Measurements from ENCODE around the gene FAM124A.

FAM124A gene

DNA sequence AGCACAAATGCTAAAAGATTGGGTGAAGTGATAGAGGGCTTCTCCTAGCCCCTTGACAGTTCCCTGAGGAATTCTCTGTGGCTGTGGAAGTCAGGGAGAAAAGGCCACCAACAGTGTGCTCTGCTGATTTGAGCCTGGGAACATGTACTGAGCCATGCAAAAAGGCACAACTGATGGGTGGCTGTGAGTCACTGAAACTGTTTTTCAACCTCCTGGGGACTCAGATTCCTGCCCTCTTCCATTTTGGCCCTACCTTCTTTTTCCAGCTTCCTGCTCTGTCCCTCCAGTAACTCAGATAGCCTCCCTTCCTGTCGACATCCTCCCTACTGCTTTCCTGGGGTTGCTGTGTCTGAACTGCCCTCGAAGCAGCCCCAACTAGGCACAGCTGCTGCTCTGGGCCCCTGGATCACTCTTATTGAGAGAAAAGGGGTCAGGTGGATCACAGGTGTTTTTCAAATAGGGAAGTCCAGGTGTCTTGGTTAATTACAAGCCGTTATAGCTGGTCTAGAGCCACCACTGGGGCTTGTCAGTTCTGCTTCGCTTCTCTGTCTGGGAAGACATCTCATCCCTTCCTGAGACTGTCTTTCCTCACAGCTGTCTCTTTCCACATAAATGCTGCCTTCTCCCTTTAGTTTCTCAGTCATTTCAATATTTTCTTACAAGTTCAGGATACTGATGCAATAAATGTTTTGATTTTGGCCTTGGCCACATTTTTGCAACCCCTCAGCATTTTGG lies 13.7 kb downstream of the FAM124A start:
- peaks cover 13% of the 10 kb centered on the region for H3K4me1 ChIP-seq (ENCODE audit: low read length)
- no peak overlapping the region for H2AFZ ChIP-seq (ENCODE audit: low read depth, low read length)
- TF ChIP-seq, protein P1, sequence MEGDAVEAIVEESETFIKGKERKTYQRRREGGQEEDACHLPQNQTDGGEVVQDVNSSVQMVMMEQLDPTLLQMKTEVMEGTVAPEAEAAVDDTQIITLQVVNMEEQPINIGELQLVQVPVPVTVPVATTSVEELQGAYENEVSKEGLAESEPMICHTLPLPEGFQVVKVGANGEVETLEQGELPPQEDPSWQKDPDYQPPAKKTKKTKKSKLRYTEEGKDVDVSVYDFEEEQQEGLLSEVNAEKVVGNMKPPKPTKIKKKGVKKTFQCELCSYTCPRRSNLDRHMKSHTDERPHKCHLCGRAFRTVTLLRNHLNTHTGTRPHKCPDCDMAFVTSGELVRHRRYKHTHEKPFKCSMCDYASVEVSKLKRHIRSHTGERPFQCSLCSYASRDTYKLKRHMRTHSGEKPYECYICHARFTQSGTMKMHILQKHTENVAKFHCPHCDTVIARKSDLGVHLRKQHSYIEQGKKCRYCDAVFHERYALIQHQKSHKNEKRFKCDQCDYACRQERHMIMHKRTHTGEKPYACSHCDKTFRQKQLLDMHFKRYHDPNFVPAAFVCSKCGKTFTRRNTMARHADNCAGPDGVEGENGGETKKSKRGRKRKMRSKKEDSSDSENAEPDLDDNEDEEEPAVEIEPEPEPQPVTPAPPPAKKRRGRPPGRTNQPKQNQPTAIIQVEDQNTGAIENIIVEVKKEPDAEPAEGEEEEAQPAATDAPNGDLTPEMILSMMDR (IDR thresholded peaks at IDR 0.05; ENCODE audit: low read depth, low read length): no peak
- TF ChIP-seq EZH2phosphoT487 (IDR thresholded peaks at IDR 0.05; ENCODE audit: low read depth): no peak
- no peaks in the 10 kb centered on the region for H4K20me1 ChIP-seq (ENCODE audit: insufficient read depth, low read length)
- H3K4me2 ChIP-seq (ENCODE audit: low read length): no peak overlapping the region
- H3K9me3 ChIP-seq (ENCODE audit: insufficient read depth, low read length): no peaks in the 10 kb centered on the region
- H3K79me2 ChIP-seq (ENCODE audit: low read length): no peaks in the 10 kb centered on the region
- no peak overlapping the region for H3K9ac ChIP-seq (ENCODE audit: low read length)
- no peak overlapping the region for H3K4me3 ChIP-seq (ENCODE audit: low read length)
- no peaks in the 10 kb centered on the region for H3K36me3 ChIP-seq (replicated peaks; ENCODE audit: low read depth, low read length)
- 0 out of 2 replicates have a peak, but pooled peaks cover 3% of the 10 kb centered on the region for H3K27me3 ChIP-seq (ENCODE audit: low read depth, low read length)
- no peak overlapping the region for H3K27ac ChIP-seq (ENCODE audit: low read length)

DNA sequence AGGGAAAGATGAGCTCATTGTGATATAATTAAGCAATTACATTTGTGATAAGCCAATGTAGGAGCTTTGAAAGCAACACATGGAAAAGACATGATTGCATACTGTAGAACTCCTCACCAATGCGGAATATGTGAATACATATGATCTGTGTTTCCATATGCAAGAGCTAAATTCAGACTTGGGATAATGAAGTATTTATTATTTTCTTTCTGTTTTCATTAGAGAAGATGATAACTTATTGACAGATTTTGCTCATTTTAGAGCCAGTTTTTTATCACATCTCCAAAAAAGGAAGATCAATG lies 14.2 kb downstream of the FAM124A start:
- Histone ChIP-seq H3K4me2 (ENCODE audit: low read length) (no peak overlapping the region), H3K27ac (ENCODE audit: low read length) (no peak overlapping the region), H3K36me3 (replicated peaks; ENCODE audit: low read depth, low read length) (no peaks in the 10 kb centered on the region), H3K27me3 (ENCODE audit: low read depth, low read length) (0 out of 2 replicates have a peak, but pooled peaks cover under 1% of the 10 kb centered on the region), H3K4me1 (ENCODE audit: low read length) (peaks cover 13% of the 10 kb centered on the region), H2AFZ (ENCODE audit: low read depth, low read length) (no peak overlapping the region), H3K4me3 (ENCODE audit: low read length) (no peak overlapping the region), H3K9me3 (ENCODE audit: insufficient read depth, low read length) (no peaks in the 10 kb centered on the region), H3K79me2 (ENCODE audit: low read length) (no peaks in the 10 kb centered on the region), H4K20me1 (ENCODE audit: insufficient read depth, low read length) (no peaks in the 10 kb centered on the region), H3K9ac (ENCODE audit: low read length) (no peak overlapping the region)
- TF ChIP-seq, protein P1 (IDR thresholded peaks at IDR 0.05; ENCODE audit: low read depth, low read length): no peak
- TF ChIP-seq EZH2phosphoT487 (IDR thresholded peaks at IDR 0.05; ENCODE audit: low read depth): no peak

DNA sequence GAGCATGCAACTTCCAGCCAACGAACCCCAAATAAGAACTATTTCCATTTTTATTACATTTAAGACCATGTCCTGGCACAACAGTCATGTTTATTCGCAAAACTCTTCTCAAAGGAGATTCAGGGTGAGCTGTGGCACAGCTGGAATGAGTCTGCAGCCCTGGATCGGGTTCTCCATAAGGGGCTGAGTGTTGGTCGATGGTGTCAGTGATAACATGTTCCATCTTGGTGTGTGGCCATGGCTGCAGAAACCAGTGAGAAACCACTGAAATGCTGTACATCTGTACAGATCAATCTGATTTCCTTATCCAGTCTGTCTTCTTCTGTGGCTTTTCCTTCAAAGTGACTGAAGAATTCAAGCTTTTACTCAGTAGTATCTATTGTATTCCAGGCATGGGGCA lies 15.2 kb downstream of the FAM124A start:
- no peaks in the 10 kb centered on the region for H3K27me3 ChIP-seq (ENCODE audit: low read depth, low read length)
- no peak overlapping the region for H3K27ac ChIP-seq (ENCODE audit: low read length)
- H3K36me3 ChIP-seq (replicated peaks; ENCODE audit: low read depth, low read length): no peaks in the 10 kb centered on the region
- no peaks in the 10 kb centered on the region for H3K9me3 ChIP-seq (ENCODE audit: insufficient read depth, low read length)
- H3K79me2 ChIP-seq (ENCODE audit: low read length): no peaks in the 10 kb centered on the region
- no peak overlapping the region for H2AFZ ChIP-seq (ENCODE audit: low read depth, low read length)
- H3K4me2 ChIP-seq (ENCODE audit: low read length): no peak overlapping the region
- no peak overlapping the region for H3K9ac ChIP-seq (ENCODE audit: low read length)
- peaks cover 13% of the 10 kb centered on the region for H3K4me1 ChIP-seq (ENCODE audit: low read length)
- H4K20me1 ChIP-seq (ENCODE audit: insufficient read depth, low read length): no peaks in the 10 kb centered on the region
- no peak overlapping the region for H3K4me3 ChIP-seq (ENCODE audit: low read length)
- no peak for TF ChIP-seq EZH2phosphoT487 (IDR thresholded peaks at IDR 0.05; ENCODE audit: low read depth)
- TF ChIP-seq, protein P1 (IDR thresholded peaks at IDR 0.05; ENCODE audit: low read depth, low read length): no peak

DNA sequence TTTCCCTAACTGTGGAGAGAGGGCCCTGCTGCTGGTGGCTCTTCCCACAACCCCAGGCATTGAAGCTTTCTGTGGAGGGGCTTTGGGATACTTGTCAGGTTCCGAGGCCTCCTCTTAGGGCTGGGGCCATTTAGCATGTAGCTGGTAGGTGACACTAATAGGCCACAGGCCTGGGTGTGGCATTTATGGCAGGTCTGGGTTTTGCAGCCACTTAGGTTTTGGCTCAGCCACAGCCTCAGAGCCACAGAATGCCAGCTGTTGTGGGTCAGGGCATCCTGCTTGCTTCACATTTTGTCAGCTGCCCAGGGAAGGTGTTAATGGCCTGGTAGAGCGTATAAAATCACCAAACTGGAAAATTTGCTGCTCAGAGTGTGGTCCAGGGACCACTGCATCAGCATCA lies 15.7 kb downstream of the FAM124A start:
- TF ChIP-seq, protein P1 (IDR thresholded peaks at IDR 0.05; ENCODE audit: low read depth, low read length): no peak
- no peak for TF ChIP-seq EZH2phosphoT487 (IDR thresholded peaks at IDR 0.05; ENCODE audit: low read depth)
- H3K4me2 ChIP-seq (ENCODE audit: low read length): no peak overlapping the region

More for the DNA sequence above, 15.7 kb downstream of the FAM124A start:
- Histone ChIP-seq H3K79me2 (ENCODE audit: low read length) (no peaks in the 10 kb centered on the region), H3K4me3 (ENCODE audit: low read length) (no peak overlapping the region), H3K27ac (ENCODE audit: low read length) (no peak overlapping the region), H3K36me3 (replicated peaks; ENCODE audit: low read depth, low read length) (no peaks in the 10 kb centered on the region), H3K9me3 (ENCODE audit: insufficient read depth, low read length) (no peaks in the 10 kb centered on the region), H3K4me1 (ENCODE audit: low read length) (peaks cover 13% of the 10 kb centered on the region), H2AFZ (ENCODE audit: low read depth, low read length) (no peak overlapping the region), H3K27me3 (ENCODE audit: low read depth, low read length) (no peaks in the 10 kb centered on the region), H4K20me1 (ENCODE audit: insufficient read depth, low read length) (no peaks in the 10 kb centered on the region), H3K9ac (ENCODE audit: low read length) (no peak overlapping the region)

Data from OCI-LY3 (cell line).